Thoracic aorta (tissue), 2 donors: ENCODE measurements around the gene RIPK1. TPM values are rescaled to one million over a fixed set of nuclear protein-coding genes. Genes with fewer than 3 reads are reported as not detected.
A peak's percentile ranks its signal among the peaks of the same experiment; 100 is the strongest.
"Not testable (repeated sequence)": the region's sequence is repeated elsewhere in the genome, so short reads cannot be mapped to it uniquely, and the experiment has no call there.

Source experiments
- ATAC-seq: fragments of 150-250 bp; one replicate; pipeline ENCODE4 v1.8.0; 2017; ENCODE audit warnings: low read depth; ENCODE audit not compliant: insufficient number of reproducible peaks, low FRiP score
- DNase-seq: peaks from one replicate; pipeline ENCODE4 v3.0.0-alpha.2; 2020; ENCODE audit warnings: low spot score
- H3K27ac ChIP-seq, 2 donors: fragments of 200-600 bp; sonication (generic); 1 replicate in 1 of 2; 2 replicates in 1 of 2; pipeline ENCODE4 v1.5.1; 2016; ENCODE audit warnings: mild to moderate bottlenecking in 2 of 2, moderate library complexity in 2 of 2
- H3K27me3 ChIP-seq: fragments of 200-600 bp; sonication (generic); replicated peaks from 2 replicates; pipeline ENCODE4 v1.6.0; 2016; ENCODE audit warnings: mild to moderate bottlenecking; ENCODE audit not compliant: insufficient read depth
- H3K36me3 ChIP-seq: fragments of 200-600 bp; sonication (generic); one replicate; pipeline ENCODE4 v1.5.1; 2016
- H3K4me1 ChIP-seq, 2 donors: fragments of 200-600 bp; sonication (generic); 1 replicate in 1 of 2; 2 replicates in 1 of 2; pipeline versions ENCODE4 v1.5.1 to v1.6.0; 2016; ENCODE audit warnings: low read depth in 2 of 2, mild to moderate bottlenecking in 1 of 2; ENCODE audit not compliant: control insufficient read depth in 1 of 2
- H3K4me3 ChIP-seq: fragments of 200-600 bp; sonication (generic); 2 replicates; pipeline ENCODE4 v1.5.1; 2016; ENCODE audit warnings: mild to moderate bottlenecking
- H3K9me3 ChIP-seq: fragments of 200-600 bp; sonication (generic); 2 replicates; pipeline ENCODE4 v1.5.1; 2016
- total RNA-seq, 2 donors: library from RNA; depleted of rRNA; stranded (reverse); fragments of >200 nt; gene quantifications; one replicate each; pipeline versions ENCODE4 v1.1.0 to v1.2.3, GENCODE V29; 2016
- TF ChIP-seq, protein P1 (sequence below): fragments of 200-600 bp; sonication (generic); IDR thresholded peaks from one replicate; pipeline ENCODE4 v1.5.1; 2019; ENCODE audit warnings: antibody characterized with exemption

RIPK1 gene
- total RNA-seq, 2 donors from 2014 or later, result 17.2 to 44.5 TPM

DNA sequence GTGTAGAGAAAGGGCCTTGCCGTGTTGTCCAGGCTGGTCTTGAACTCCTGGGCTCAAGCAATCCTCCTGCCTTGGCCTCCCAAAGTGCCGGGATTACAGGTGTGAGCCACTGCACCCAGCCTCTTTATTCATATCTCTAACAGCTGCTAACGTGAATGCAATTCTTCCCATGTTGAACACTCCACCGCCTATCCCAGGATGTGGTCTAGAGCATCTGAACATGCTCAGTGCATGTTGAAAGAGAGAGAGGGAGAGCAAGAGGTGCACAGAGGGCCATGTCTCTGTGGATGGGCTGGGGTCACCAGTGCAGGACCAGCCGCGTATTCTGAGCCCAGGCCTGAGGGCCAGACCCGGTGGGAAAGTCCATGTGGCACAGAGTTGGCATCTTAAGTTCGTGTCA is 76.3 kb downstream of the RIPK1 start:
- no peak overlapping the region for H3K27ac ChIP-seq
- no peaks in the 10 kb centered on the region for H3K9me3 ChIP-seq
- no peak overlapping the region for H3K4me3 ChIP-seq
- DNase-seq, result no peak
- ATAC-seq, result no peak
- H3K27me3 ChIP-seq, result no peaks in the 10 kb centered on the region
- TF ChIP-seq, protein P1, sequence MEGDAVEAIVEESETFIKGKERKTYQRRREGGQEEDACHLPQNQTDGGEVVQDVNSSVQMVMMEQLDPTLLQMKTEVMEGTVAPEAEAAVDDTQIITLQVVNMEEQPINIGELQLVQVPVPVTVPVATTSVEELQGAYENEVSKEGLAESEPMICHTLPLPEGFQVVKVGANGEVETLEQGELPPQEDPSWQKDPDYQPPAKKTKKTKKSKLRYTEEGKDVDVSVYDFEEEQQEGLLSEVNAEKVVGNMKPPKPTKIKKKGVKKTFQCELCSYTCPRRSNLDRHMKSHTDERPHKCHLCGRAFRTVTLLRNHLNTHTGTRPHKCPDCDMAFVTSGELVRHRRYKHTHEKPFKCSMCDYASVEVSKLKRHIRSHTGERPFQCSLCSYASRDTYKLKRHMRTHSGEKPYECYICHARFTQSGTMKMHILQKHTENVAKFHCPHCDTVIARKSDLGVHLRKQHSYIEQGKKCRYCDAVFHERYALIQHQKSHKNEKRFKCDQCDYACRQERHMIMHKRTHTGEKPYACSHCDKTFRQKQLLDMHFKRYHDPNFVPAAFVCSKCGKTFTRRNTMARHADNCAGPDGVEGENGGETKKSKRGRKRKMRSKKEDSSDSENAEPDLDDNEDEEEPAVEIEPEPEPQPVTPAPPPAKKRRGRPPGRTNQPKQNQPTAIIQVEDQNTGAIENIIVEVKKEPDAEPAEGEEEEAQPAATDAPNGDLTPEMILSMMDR, result no peak
- peaks cover 10% of the 10 kb centered on the region for H3K36me3 ChIP-seq
- H3K4me1 ChIP-seq, result no peaks in the 10 kb centered on the region

DNA sequence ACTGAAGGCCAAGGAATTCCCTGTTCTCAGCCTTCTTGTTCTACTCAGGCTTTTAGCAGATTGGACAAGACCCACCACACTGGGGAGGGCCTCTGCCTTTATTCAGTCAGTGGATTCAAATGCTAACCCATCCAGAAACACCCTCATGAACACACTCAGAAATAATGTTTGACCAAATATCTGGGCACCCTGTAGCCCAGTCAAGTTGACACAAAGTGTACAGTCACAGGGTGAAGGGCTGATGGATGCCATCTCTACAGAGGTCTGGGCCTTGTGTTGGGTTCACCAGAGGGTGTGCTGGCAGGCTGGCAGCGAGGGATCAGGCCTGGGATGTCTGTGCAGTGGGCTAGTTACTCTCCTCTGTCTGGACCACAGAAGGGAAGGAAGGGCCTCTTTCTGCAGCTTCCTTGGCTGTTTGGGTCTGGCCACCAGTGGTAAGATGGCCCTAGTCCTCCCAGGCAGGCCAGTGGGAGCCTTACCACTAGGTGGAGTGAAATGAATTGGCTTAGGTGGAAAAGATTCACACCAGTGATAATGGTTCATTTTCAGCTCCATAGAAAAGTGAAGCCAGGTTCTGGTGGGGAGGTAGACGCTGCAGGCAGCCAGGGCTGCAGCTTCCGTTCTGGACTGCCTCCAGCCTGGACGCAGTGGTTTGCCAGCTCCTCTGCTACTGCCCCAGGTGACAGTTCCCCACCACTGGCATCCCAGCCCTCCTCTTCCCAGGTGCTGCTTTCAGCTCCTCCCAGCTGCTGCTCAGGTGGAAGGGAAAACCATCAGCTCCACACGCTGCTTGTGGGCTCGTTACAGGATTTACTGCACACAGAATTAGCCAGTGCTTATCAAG is 79.8 kb downstream of the RIPK1 start:
- no peak for ATAC-seq
- Histone ChIP-seq H3K27me3 (no peaks in the 10 kb centered on the region), H3K27ac (no peak overlapping the region), H3K9me3 (no peaks in the 10 kb centered on the region), H3K4me1 (no peaks in the 10 kb centered on the region), H3K4me3 (no peak overlapping the region), H3K36me3 (peaks cover 5% of the 10 kb centered on the region)
- DNase-seq, result no peak
- TF ChIP-seq, protein P1, result no peak

DNA sequence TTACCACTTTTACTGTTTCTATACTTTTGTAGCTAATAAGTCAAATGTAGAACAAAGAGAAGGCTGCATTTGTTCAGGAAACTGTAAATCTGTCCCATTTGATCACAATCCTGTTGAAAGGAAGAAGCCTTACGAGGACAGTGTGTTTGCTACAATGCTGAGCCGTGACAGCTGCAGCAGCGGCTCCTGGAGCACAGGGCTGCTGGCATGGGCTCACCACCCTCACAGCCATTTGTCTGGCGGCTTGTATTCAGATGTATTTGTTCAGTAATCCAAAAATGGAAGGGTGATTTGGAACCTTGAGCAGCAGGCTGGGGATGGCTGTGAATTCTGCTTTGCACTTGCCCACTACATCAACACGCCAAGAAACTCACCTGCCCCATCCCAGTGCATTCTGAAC is 83.4 kb downstream of the RIPK1 start:
- TF ChIP-seq, protein P1, result no peak
- no peak overlapping the region for H3K27ac ChIP-seq
- H3K36me3 ChIP-seq, result no peaks in the 10 kb centered on the region
- DNase-seq, result no peak
- H3K27me3 ChIP-seq, result no peaks in the 10 kb centered on the region
- no peak overlapping the region for H3K4me3 ChIP-seq
- peaks cover 0 to 6% of the 10 kb centered on the region in 2 donors for H3K4me1 ChIP-seq
- no peak for ATAC-seq
- H3K9me3 ChIP-seq, result no peaks in the 10 kb centered on the region

GRCh38 chr6:3152689-3153088 is 84.4 kb downstream of the RIPK1 start:
- TF ChIP-seq, protein P1, result no peak
- DNase-seq (no peak), ATAC-seq (no peak)
- Histone ChIP-seq H3K4me3 (no peak overlapping the region), H3K27ac (no peak overlapping the region), H3K4me1 (peaks cover 0 to 6% of the 10 kb centered on the region in 2 donors), H3K9me3 (no peaks in the 10 kb centered on the region), H3K27me3 (no peaks in the 10 kb centered on the region), H3K36me3 (no peaks in the 10 kb centered on the region)

- ATAC-seq, H3K4me3 ChIP-seq, H3K36me3 ChIP-seq: not testable (repeated sequence)
Measured at GRCh38 chr6:3155416-3155815, 87.1 kb downstream of the RIPK1 start.

DNA sequence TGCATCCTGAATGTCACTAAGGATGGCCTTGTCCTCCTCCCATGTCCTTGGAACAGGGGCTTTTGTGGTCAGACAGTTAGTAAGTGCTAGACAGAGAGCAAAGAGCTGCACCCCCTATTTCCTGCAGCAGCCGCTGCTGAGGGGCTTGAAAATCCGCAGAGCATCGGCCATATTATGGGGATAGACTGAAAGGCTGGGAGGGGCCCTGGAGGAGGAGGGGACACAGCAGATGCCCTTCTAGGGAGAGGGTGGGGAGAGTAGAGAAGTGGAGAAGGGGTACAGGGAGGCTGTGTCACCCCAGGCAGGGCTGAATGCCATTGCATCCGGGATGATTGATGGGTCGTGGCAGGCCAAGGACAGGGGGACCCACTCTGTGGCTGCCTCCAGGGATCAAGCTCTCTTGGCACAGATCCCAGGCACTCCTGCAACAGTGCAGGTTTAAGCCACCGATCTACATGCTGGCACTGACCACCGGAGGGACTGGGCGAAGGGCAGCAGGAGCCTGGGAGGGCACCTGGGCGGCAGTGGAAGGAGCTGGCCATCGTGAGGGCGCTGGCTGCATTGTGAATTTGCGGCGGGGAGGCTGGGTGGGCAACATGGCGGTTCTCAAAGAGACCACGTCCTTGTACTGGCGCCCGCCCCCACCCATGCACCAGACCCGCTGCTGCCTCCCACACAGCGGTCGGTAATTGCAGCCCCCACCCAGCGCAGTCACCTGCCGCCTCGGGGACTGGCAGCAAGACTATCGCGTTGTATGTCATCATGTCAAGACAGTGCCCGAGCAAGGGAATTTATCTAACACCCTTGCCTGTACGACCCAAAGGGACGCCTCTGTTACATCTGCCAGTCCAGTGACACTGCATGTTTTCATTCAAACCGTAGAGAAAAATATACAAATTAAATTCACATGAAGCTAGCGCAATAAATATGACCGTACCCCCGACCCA is 88.2 kb downstream of the RIPK1 start:
- H3K36me3 ChIP-seq, DNase-seq, H3K27me3 ChIP-seq, ATAC-seq, H3K9me3 ChIP-seq: not testable (repeated sequence)
- peak overlapping the region; percentile 96 for H3K4me3 ChIP-seq
- peaks cover 0 to 13% of the 10 kb centered on the region in 2 donors for H3K4me1 ChIP-seq
- H3K27ac ChIP-seq, result peak overlapping the region; percentile 98 to 99

More at GRCh38 chr6:3155416-3155815, 87.1 kb downstream of the RIPK1 start:
- not testable (repeated sequence) for H3K27me3 ChIP-seq, H3K9me3 ChIP-seq, H3K27ac ChIP-seq, DNase-seq
- peaks cover 0 to 13% of the 10 kb centered on the region in 2 donors for H3K4me1 ChIP-seq
